ENCODE results near the gene KRTAP20-1.

Gene KRTAP20-1

GRCh38 chr21:30642564-30642963, 26.3 kb downstream of the KRTAP20-1 start, which contains the start of gene KRTAP20-3:
KRTAP20-3 (plus strand) TSS chr21:30642864.
- no peak for DNase-seq (ENCODE audit: low read depth in 2 of 3, low spot score in 1 of 3)

GRCh38 chr21:30646904-30647414, 30.7 kb downstream of the KRTAP20-1 start:
- DNase-seq (ENCODE audit: low read depth in 2 of 3, low spot score in 1 of 3): no peak

DNA sequence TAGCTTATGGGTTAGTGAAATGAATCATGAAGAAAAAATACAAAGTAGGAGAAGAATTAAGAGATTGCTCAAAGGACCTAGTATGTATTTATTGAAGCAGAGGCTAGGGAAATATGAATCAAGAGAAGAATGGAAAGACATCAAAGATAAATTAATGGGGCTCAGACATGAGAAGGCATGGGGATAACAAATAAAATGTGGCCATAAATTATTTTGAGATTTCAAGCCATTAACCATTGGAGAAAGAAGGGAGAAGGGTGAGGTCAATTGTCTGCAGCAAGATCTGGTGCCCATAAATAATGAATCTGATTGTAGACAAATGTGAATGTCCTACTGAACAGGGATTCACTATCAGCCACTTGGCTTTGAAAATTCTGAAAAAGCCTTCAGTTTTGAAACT, 36.7 kb downstream of the KRTAP20-1 start:
- no peak for DNase-seq (ENCODE audit: low read depth in 2 of 3, low spot score in 1 of 3)
